ENCODE data around the gene KRT25.

DNA sequence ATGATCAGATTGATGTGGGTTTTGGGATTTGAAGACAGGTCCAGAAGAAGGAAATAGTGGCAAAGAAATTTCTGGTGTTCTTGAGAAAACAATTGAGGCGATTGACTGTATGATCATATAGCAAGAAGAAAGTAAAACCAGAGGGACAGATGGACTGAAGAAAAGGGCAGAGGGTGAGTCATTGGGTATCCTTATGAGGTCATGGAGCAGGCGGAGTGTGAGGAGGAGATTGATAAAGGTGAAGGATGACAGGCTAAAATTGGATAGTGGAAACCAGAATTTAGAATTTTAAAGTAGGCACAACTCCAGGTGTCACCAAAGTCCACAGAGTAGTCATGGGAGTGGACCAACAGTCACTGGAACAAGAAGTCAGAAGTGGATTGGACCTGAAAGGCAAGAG lies 46.0 kb upstream of the KRT25 start:
- TF ChIP-seq, protein P1, sequence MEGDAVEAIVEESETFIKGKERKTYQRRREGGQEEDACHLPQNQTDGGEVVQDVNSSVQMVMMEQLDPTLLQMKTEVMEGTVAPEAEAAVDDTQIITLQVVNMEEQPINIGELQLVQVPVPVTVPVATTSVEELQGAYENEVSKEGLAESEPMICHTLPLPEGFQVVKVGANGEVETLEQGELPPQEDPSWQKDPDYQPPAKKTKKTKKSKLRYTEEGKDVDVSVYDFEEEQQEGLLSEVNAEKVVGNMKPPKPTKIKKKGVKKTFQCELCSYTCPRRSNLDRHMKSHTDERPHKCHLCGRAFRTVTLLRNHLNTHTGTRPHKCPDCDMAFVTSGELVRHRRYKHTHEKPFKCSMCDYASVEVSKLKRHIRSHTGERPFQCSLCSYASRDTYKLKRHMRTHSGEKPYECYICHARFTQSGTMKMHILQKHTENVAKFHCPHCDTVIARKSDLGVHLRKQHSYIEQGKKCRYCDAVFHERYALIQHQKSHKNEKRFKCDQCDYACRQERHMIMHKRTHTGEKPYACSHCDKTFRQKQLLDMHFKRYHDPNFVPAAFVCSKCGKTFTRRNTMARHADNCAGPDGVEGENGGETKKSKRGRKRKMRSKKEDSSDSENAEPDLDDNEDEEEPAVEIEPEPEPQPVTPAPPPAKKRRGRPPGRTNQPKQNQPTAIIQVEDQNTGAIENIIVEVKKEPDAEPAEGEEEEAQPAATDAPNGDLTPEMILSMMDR (IDR thresholded peaks at IDR 0.05; ENCODE audit: poor library complexity, severe bottlenecking), result no peak
- TF ChIP-seq POLR2AphosphoS5 (IDR thresholded peaks at IDR 0.05) (no peak), EZH2 (IDR thresholded peaks at IDR 0.05; ENCODE audit: borderline replicate concordance, insufficient read depth, low read length, poor library complexity, severe bottlenecking) (no peak), MXI1 (conservative IDR thresholded peaks at IDR 0.05; ENCODE audit: poor library complexity, severe bottlenecking) (no peak)
- TF ChIP-seq, protein P2, sequence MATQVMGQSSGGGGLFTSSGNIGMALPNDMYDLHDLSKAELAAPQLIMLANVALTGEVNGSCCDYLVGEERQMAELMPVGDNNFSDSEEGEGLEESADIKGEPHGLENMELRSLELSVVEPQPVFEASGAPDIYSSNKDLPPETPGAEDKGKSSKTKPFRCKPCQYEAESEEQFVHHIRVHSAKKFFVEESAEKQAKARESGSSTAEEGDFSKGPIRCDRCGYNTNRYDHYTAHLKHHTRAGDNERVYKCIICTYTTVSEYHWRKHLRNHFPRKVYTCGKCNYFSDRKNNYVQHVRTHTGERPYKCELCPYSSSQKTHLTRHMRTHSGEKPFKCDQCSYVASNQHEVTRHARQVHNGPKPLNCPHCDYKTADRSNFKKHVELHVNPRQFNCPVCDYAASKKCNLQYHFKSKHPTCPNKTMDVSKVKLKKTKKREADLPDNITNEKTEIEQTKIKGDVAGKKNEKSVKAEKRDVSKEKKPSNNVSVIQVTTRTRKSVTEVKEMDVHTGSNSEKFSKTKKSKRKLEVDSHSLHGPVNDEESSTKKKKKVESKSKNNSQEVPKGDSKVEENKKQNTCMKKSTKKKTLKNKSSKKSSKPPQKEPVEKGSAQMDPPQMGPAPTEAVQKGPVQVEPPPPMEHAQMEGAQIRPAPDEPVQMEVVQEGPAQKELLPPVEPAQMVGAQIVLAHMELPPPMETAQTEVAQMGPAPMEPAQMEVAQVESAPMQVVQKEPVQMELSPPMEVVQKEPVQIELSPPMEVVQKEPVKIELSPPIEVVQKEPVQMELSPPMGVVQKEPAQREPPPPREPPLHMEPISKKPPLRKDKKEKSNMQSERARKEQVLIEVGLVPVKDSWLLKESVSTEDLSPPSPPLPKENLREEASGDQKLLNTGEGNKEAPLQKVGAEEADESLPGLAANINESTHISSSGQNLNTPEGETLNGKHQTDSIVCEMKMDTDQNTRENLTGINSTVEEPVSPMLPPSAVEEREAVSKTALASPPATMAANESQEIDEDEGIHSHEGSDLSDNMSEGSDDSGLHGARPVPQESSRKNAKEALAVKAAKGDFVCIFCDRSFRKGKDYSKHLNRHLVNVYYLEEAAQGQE (IDR thresholded peaks at IDR 0.05; ENCODE audit: borderline replicate concordance), result no peak
